Ovary (tissue), 9 donors: Measurements from ENCODE around the gene CELF2. TPM values are rescaled to one million over a fixed set of nuclear protein-coding genes. Genes with fewer than 3 reads are reported as not detected.

Experiments used
- DNase-seq, 5 donors: peaks; one replicate each; pipeline ENCODE4 v3.0.0-alpha.2; 2019 to 2020
- H3K27ac ChIP-seq, 2 donors: fragments of 200-600 bp; one replicate each; pipeline versions ENCODE4 v1.5.1 to v1.8.0; 2019 to 2022
- H3K27me3 ChIP-seq: fragments of 200-600 bp; one replicate; pipeline ENCODE4 v1.8.0; 2022
- H3K36me3 ChIP-seq: fragments of 200-600 bp; sonication (generic); one replicate; pipeline ENCODE4 v1.5.1; 2019
- H3K4me1 ChIP-seq: one replicate; pipeline ENCODE4 v1.8.1; 2013; ENCODE audit warnings: mild to moderate bottlenecking, moderate library complexity; ENCODE audit not compliant: insufficient read depth
- H3K4me3 ChIP-seq: fragments of 200-600 bp; sonication (generic); one replicate; pipeline ENCODE4 v1.5.1; 2017
- H3K9me3 ChIP-seq, 2 donors: fragments of 200-600 bp in 1 of 2; sonication (generic) in 1 of 2; one replicate each; pipeline versions ENCODE4 v1.5.1 to v1.8.1; 2013 to 2019; ENCODE audit warnings: mild to moderate bottlenecking in 1 of 2, moderate library complexity in 1 of 2
- CTCF ChIP-seq, 3 donors: fragments of 450-650 bp in 2 of 3; fragments of 200-600 bp in 1 of 3; IDR thresholded peaks; one replicate each; pipeline versions ENCODE4 v1.5.1 to v1.8.0; 2016 to 2022; ENCODE audit warnings: antibody characterized with exemption in 3 of 3, mild to moderate bottlenecking in 1 of 3
- EP300 ChIP-seq: sonication (generic); formaldehyde crosslinking; IDR thresholded peaks from one replicate; pipeline ENCODE4 v1.6.1; 2017; ENCODE audit warnings: antibody characterized with exemption
- POLR2A ChIP-seq: fragments of 450-650 bp; IDR thresholded peaks from one replicate; pipeline ENCODE4 v1.6.1; 2017; ENCODE audit warnings: antibody characterized with exemption, mild to moderate bottlenecking, moderate library complexity
- WGBS, 3 donors: extraction: QIAGEN DNeasy Blood & Tissue Kit in 1 of 3; methylation state at CpG; one replicate each; pipeline versions ENCODE4 v1.1.5 to v1.1.7; 2013 to 2017; 5-methylcytosine and 5-hydroxymethylcytosine counted together
- intact Hi-C, 4 donors: fragments of 100-400 bp; cut with DNase I; formaldehyde crosslinking; loops; one replicate each; pipeline versions ENCODE4 v1.11.0 to v1.15.1; 2022 to 2023
- polyA plus RNA-seq, 2 donors: library from polyadenylated mRNA; stranded (reverse); fragments of 200-250 nt in 1 of 2; fragments of 350-450 nt in 1 of 2; fragmentation: Illumina TruSeq in 1 of 2; extraction: RNeasy Lipid Tissue Mini Kit (QIAGEN cat#74804) in 1 of 2; gene quantifications; one replicate each; pipeline ENCODE4 v1.2.3, GENCODE V29; 2013 to 2014
- total RNA-seq, 7 donors: library from RNA; depleted of rRNA in 2 of 7; stranded (reverse); fragments of >200 nt in 2 of 7; fragmentation: NEBNext Ultra II Directional in 3 of 7; extraction: Animal tissue kit (Norgen Biotek cat#: 25700) in 3 of 7; gene quantifications; one replicate each; pipeline versions ENCODE4 v1.1.0 to v1.2.4, GENCODE V29; 2016 to 2023
- donor health status: DM: no; HTN: no; CAD: no; lungs with moderate emphysema.
- donor health status: DM: no; HTN: no; CAD: no.
- donor health status: Bipolar disorder and iron deficiency.
- donor health status: DM: yes; HTN: yes; CAD: no.
- donor health status: DM: no; HTN: no; CAD: no.
- donor health status: DM: yes; HTN: yes; CAD: no.

CELF2 gene
- total and polyA plus RNA-seq, 9 donors, result 38.8 to 107 (median 69.0) TPM

- intact Hi-C loops, result no loop called here
- no peaks in the 10 kb centered on the region for H3K4me1 ChIP-seq
- DNase-seq, result no peak
- WGBS, 3 donors, result 93 to 97% (median 96%) methylated on average over 14 of the region's 14 CpGs
- no peak overlapping the region for H3K27ac ChIP-seq
- no peak for TF ChIP-seq EP300
- no peak for TF ChIP-seq CTCF (IDR thresholded peaks at IDR 0.05)
- no peak for TF ChIP-seq POLR2A
- no peaks in the 10 kb centered on the region for H3K36me3 ChIP-seq
- H3K9me3 ChIP-seq, result no peaks in the 10 kb centered on the region
- H3K27me3 ChIP-seq, result no peaks in the 10 kb centered on the region
- no peak overlapping the region for H3K4me3 ChIP-seq
Measured at GRCh38 chr10:11292576-11293302, 275.1 kb downstream of the CELF2 start.

- Histone ChIP-seq H3K36me3 (no peaks in the 10 kb centered on the region), H3K4me1 (peaks cover 2% of the 10 kb centered on the region), H3K27me3 (no peaks in the 10 kb centered on the region), H3K4me3 (no peak overlapping the region), H3K27ac (no peak overlapping the region), H3K9me3 (no peaks in the 10 kb centered on the region)
- no peak for TF ChIP-seq POLR2A
- no peak for TF ChIP-seq CTCF (IDR thresholded peaks at IDR 0.05)
- no peak for TF ChIP-seq EP300
- DNase-seq, result no peak
- intact Hi-C loops, result no loop called here
- WGBS, 3 donors, result 95% methylated on average over 7 of the region's 7 CpGs
Measured at GRCh38 chr10:11293332-11293731, 275.7 kb downstream of the CELF2 start.

- Histone ChIP-seq H3K36me3 (no peaks in the 10 kb centered on the region), H3K27me3 (no peaks in the 10 kb centered on the region), H3K9me3 (no peaks in the 10 kb centered on the region), H3K27ac (no peak overlapping the region), H3K4me3 (no peak overlapping the region), H3K4me1 (peaks cover 2% of the 10 kb centered on the region)
- TF ChIP-seq CTCF (IDR thresholded peaks at IDR 0.05) (no peak), EP300 (no peak), POLR2A (no peak)
- 75 to 83% (median 82%) methylated on average over 6 of the region's 6 CpGs for WGBS, 3 donors
- intact Hi-C loops, result no loop called here
- DNase-seq, result no peak
Measured at GRCh38 chr10:11294831-11295450, 277.3 kb downstream of the CELF2 start.

GRCh38 chr10:11295492-11295891 is 277.8 kb downstream of the CELF2 start:
- Histone ChIP-seq H3K27me3 (no peaks in the 10 kb centered on the region), H3K4me3 (no peak overlapping the region), H3K27ac (no peak overlapping the region), H3K36me3 (no peaks in the 10 kb centered on the region), H3K9me3 (no peaks in the 10 kb centered on the region), H3K4me1 (peaks cover 2% of the 10 kb centered on the region)
- TF ChIP-seq POLR2A, result no peak
- TF ChIP-seq CTCF (IDR thresholded peaks at IDR 0.05), result no peak
- no peak for TF ChIP-seq EP300
- DNase-seq, result no peak
- 59 to 100% (median 98%) methylated on average over 3 of the region's 3 CpGs for WGBS, 3 donors
- intact Hi-C loops, result no loop called here
